GM21423 (cell line): Measurements from ENCODE around the gene CDYL.

ENCODE experiments used
- ATAC-seq: cut with Tn5 transposase; IDR thresholded peaks from one replicate; pipeline ENCODE4 v1.9.1; 2021; ENCODE audit warnings: mild to moderate bottlenecking, moderate library complexity; ENCODE audit not compliant: unreplicated experiment

CDYL gene

GRCh38 chr6:4776131-4776492, at the start of gene CDYL:
TSS of gene CDYL (plus strand) at chr6:4776404. CDS start at chr6:4776784, 380 bp downstream.
- ATAC-seq = peak; percentile 58

GRCh38 chr6:4726645-4727044, 49.6 kb upstream of the CDYL start:
- no peak for ATAC-seq

GRCh38 chr6:4727217-4727616, 49.0 kb upstream of the CDYL start:
- no peak for ATAC-seq

GRCh38 chr6:4727671-4728435, 48.4 kb upstream of the CDYL start:
- no peak for ATAC-seq

- ATAC-seq = no peak
These were observed 47.8 kb upstream of the CDYL start for GRCh38 chr6:4728436-4728769.

- ATAC-seq = no peak
These were observed 47.3 kb upstream of the CDYL start for GRCh38 chr6:4728926-4729325.

- ATAC-seq = no peak
These were observed 44.2 kb upstream of the CDYL start for GRCh38 chr6:4731996-4732395.

GRCh38 chr6:4732691-4733315, 43.4 kb upstream of the CDYL start:
- ATAC-seq = no peak

GRCh38 chr6:4736371-4736873, 39.8 kb upstream of the CDYL start:
- no peak for ATAC-seq

GRCh38 chr6:4740032-4740431, 36.2 kb upstream of the CDYL start:
- no peak for ATAC-seq

GRCh38 chr6:4743062-4743461, 33.1 kb upstream of the CDYL start:
- no peak for ATAC-seq

GRCh38 chr6:4743926-4744325, 32.3 kb upstream of the CDYL start:
- no peak for ATAC-seq

- ATAC-seq = no peak
These were observed 28.6 kb upstream of the CDYL start for GRCh38 chr6:4747588-4747987.

GRCh38 chr6:4751823-4752464, 24.3 kb upstream of the CDYL start:
- ATAC-seq = no peak

- ATAC-seq = no peak
These were observed 20.0 kb upstream of the CDYL start for GRCh38 chr6:4756247-4756646.

- no peak for ATAC-seq
These were observed 16.2 kb upstream of the CDYL start for GRCh38 chr6:4759997-4760396.

- no peak for ATAC-seq
These were observed 15.4 kb upstream of the CDYL start for GRCh38 chr6:4760773-4761172.

GRCh38 chr6:4762294-4762693, 13.9 kb upstream of the CDYL start:
- no peak for ATAC-seq

GRCh38 chr6:4763921-4764320, 12.3 kb upstream of the CDYL start:
- ATAC-seq = no peak

- ATAC-seq = no peak
These were observed 7.4 kb upstream of the CDYL start for GRCh38 chr6:4768815-4769214.

GRCh38 chr6:4772750-4773149, 3.5 kb upstream of the CDYL start:
- ATAC-seq = no peak

- no peak for ATAC-seq
These were observed 3.0 kb upstream of the CDYL start for GRCh38 chr6:4773181-4773580.
